ENCODE results near the gene CLTB. TPM values are rescaled to one million over a fixed set of nuclear protein-coding genes. Genes with fewer than 3 reads are reported as not detected.

The CLTB gene
- total RNA-seq, 1 experiment from 2014 or later, result 281 TPM

DNA sequence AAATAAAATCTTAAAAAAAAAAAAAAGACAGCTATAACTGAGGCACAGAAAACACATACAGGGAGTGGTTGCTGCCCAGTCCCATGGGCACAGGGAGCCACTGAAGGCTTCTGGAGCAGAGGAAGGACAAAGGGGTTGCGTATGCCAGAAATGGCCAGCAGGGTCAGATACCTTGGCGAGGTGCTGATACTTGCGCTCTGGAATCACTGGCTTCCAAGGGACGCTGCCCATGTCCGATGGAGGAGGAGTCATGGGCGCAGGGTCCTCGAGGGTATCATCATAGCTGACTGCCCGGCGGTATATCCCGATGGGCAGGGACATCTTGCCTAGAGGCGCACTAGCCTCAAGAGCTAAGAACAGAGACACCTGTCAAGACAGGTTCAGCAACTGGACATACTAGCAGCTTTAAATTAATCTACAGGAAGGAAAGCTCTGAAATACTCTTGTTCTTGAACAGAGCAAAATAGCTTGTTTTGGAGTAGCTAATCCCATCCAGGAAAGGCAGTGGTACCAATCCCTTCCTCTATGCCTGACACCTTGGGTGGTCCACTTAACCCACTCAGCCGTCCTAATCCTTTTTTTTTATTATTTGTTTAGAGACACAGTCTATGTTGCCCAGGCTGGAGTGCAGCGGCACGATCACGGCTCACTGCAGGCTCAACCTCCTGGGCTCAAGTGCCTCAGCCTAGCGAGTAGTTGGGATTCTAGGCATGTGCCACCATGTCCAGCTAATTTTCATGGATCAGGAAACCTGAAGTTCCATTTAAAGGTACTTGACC, 60.8 kb downstream of the CLTB start:
- no peaks in the 10 kb centered on the region for H3K9me3 ChIP-seq
- H3K4me3 ChIP-seq, result no peak overlapping the region
- peaks cover 84% of the 10 kb centered on the region for H3K36me3 ChIP-seq
- no peak for DNase-seq
- no peaks in the 10 kb centered on the region for H3K27me3 ChIP-seq

DNA sequence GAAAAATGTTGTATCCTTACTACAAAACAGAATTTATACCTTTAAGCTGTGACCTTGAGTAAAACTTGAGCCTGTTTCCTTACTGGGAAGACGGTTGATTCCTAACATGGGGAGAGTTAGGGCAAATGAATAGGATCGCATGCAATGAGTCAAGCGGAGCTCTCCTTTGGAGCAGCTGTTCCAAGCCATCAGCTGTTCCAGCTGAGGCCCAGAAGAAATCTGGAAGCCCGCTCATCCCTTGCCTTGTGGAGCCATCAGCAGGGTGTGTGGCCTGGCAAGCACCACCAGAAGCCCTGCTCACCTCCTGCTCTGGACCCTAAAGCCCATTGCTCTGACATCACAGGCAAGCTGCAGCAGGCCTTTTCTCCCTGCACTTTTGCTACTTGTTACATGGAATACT, 62.8 kb downstream of the CLTB start:
- no peak for DNase-seq
- Histone ChIP-seq H3K36me3 (peaks cover 95% of the 10 kb centered on the region), H3K9me3 (no peaks in the 10 kb centered on the region), H3K4me3 (no peak overlapping the region), H3K27me3 (no peaks in the 10 kb centered on the region)

DNA sequence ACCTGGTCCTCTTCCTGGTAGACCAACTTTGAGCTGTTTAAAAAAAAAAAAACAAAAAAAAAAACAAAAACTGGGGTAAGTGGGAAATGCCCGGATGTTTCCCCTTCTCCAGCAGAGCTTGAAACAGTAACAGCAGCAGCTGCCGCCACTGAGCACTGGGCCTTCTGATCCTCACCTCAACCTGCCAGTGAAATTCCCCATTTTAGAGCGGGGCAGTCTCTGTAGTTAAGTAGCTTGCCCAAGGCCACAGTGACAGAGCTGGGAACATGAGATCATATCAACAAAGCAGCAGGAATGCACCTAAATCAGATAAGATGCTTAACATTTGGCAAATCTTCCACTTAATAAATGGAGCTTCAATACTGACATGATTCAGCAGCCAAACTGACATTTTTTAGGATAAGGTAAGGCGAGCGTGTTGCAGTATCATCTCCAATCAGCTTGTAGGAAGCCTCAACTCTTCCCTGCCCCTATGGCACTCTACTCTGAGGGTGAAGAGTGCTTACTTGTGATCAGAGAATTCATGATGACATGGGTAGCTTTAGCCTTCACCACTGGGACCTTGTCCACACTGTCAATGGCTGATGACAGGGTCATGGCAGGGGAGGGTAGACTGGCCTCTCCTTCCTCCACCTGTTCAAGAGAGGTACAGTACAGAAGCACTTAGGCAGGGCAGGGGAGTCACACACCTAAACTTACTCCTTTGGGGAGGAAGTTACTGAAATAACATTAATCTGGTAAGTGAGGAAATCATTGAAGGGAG, 64.0 kb downstream of the CLTB start:
- Histone ChIP-seq H3K9me3 (no peaks in the 10 kb centered on the region), H3K27me3 (no peaks in the 10 kb centered on the region), H3K36me3 (peaks cover 95% of the 10 kb centered on the region), H3K4me3 (no peak overlapping the region)
- no peak for DNase-seq

DNA sequence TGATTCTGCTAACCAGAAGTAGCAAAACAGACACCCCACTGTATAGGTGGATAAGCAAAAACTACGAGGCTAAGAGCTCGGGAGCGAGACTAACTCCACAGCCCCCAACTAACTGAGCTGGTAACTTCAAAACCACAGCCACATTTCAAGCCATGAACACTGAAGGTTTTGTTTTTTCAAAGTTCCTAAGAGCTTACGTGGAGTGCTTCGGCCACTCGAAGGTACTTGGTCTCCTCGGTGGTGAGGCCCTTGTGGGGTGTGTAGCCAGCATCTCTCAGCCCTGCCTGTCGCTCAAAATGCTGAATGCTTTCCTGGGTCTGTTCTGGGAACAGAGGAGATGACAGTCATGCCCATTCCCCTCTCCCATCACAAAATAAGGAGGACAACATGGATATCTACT, 65.9 kb downstream of the CLTB start:
- H3K36me3 ChIP-seq, result peaks cover 97% of the 10 kb centered on the region

DNA sequence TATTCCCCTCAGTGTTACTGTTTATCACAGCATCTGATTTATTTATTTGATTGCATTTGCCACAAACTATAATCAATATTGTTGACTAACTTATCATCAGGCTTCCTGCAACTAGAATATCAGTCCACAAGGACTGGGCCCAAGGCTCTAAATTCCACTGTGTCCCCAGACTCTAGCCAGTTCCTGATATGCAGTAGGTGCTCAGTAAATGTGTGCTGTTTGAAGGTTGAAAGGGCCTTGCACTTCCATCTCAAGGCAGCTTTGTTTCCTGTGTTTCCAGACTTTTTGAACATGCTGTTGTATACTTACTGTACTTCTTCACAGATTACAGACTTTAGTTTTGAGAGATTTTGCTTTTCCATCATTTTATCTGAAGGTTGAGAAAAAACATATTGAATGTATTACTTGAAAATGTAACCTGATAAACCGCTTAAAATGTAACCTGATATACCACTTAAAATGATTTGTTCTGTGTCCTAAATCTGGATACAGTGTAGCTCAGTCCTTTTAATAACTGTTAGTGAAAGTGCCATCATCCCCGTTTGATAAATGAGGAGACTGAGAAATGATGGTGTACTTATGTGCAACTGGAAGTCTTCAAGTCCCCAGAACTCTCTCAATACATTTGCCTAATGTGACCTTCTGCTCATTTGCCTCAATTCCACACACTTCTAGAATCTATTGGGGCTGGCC, 73.4 kb downstream of the CLTB start:
- Histone ChIP-seq H3K9me3 (no peaks in the 10 kb centered on the region), H3K36me3 (peaks cover 59% of the 10 kb centered on the region), H3K4me3 (no peak overlapping the region), H3K27me3 (no peaks in the 10 kb centered on the region)
- DNase-seq, result no peak

More for the DNA sequence above, 65.9 kb downstream of the CLTB start:
- no peaks in the 10 kb centered on the region for H3K27me3 ChIP-seq
- no peaks in the 10 kb centered on the region for H3K9me3 ChIP-seq
- H3K4me3 ChIP-seq, result no peak overlapping the region
- DNase-seq, result no peak

Other genes with a start within 250 kb of the CLTB start
- 15.9 and 23.4 TPM in 2 replicates for gene SIMC1, start 178.1 kb downstream of the CLTB start, total RNA-seq (2014; rRNA removed; shearing (Covaris generic); ENCODE audit: low replicate concordance)
- gene KIAA1191, start 54.8 kb downstream of the CLTB start, total RNA-seq (2014; rRNA removed; shearing (Covaris generic); ENCODE audit: low replicate concordance), result 120 and 132 TPM in 2 replicates
- 0.20 and 0.33 TPM in 2 replicates for gene ARL10, start 51.1 kb downstream of the CLTB start, total RNA-seq (2014; rRNA removed; shearing (Covaris generic); ENCODE audit: low replicate concordance)
- 146 and 237 TPM in 2 replicates for gene NOP16, start 27.9 kb downstream of the CLTB start, total RNA-seq (2014; rRNA removed; shearing (Covaris generic); ENCODE audit: low replicate concordance)
- 151 and 166 TPM in 2 replicates for gene HIGD2A, start 27.8 kb downstream of the CLTB start, total RNA-seq (2014; rRNA removed; shearing (Covaris generic); ENCODE audit: low replicate concordance)
- 48.8 and 49.4 TPM in 2 replicates for gene FAF2, start 31.8 kb upstream of the CLTB start, total RNA-seq (2014; rRNA removed; shearing (Covaris generic); ENCODE audit: low replicate concordance)
- 0.17 and 4.4 TPM in 2 replicates for gene RNF44, start 120.9 kb upstream of the CLTB start, total RNA-seq (2014; rRNA removed; shearing (Covaris generic); ENCODE audit: low replicate concordance)
- gene CDHR2, start 132.8 kb upstream of the CLTB start, total RNA-seq (2014; rRNA removed; shearing (Covaris generic); ENCODE audit: low replicate concordance), result not detected in 2 replicates
- gene GPRIN1, start 193.6 kb upstream of the CLTB start, total RNA-seq (2014; rRNA removed; shearing (Covaris generic); ENCODE audit: low replicate concordance), result 21.0 and 32.2 TPM in 2 replicates
- gene SNCB, start 214.0 kb upstream of the CLTB start, total RNA-seq (2014; rRNA removed; shearing (Covaris generic); ENCODE audit: low replicate concordance), result not detected in 2 replicates
- not detected in 2 replicates for gene EIF4E1B, start 214.1 kb upstream of the CLTB start, total RNA-seq (2014; rRNA removed; shearing (Covaris generic); ENCODE audit: low replicate concordance)
- 117 and 120 TPM in 2 replicates for gene TSPAN17, start 230.9 kb upstream of the CLTB start, total RNA-seq (2014; rRNA removed; shearing (Covaris generic); ENCODE audit: low replicate concordance)